Measurements from ENCODE around the gene CLEC16A.
"Not testable (repeated sequence)": the region's sequence is repeated elsewhere in the genome, so short reads cannot be mapped to it uniquely, and the experiment has no call there.

Gene CLEC16A

GRCh38 chr16:10920726-10921427 lies 23.5 kb upstream of the CLEC16A start:
- no peak for TF ChIP-seq ZNF274 (IDR thresholded peaks at IDR 0.05; ENCODE audit: low read depth, low read length)
- no peak overlapping the region for H3K4me3 ChIP-seq (ENCODE audit: low read length)

- no peak overlapping the region for H3K4me3 ChIP-seq (ENCODE audit: low read length)
- TF ChIP-seq ZNF274 (IDR thresholded peaks at IDR 0.05; ENCODE audit: low read depth, low read length): no peak
These were observed 22.6 kb upstream of the CLEC16A start for GRCh38 chr16:10921536-10922327.

- no peak overlapping the region for H3K4me3 ChIP-seq (ENCODE audit: low read length)
These were observed 21.8 kb upstream of the CLEC16A start for GRCh38 chr16:10922328-10923145.

GRCh38 chr16:10923146-10923649 lies 21.2 kb upstream of the CLEC16A start:
- H3K4me3 ChIP-seq (ENCODE audit: low read length): no peak overlapping the region
- TF ChIP-seq ZNF274 (IDR thresholded peaks at IDR 0.05; ENCODE audit: low read depth, low read length): no peak

More at GRCh38 chr16:10922328-10923145, 21.8 kb upstream of the CLEC16A start:
- TF ChIP-seq ZNF274 (IDR thresholded peaks at IDR 0.05; ENCODE audit: low read depth, low read length): no peak

GRCh38 chr16:10923650-10924214 lies 20.6 kb upstream of the CLEC16A start:
- no peak for TF ChIP-seq ZNF274 (IDR thresholded peaks at IDR 0.05; ENCODE audit: low read depth, low read length)
- H3K4me3 ChIP-seq (ENCODE audit: low read length): no peak overlapping the region

GRCh38 chr16:10925285-10925684 lies 19.1 kb upstream of the CLEC16A start:
- H3K4me3 ChIP-seq (ENCODE audit: low read length): not testable (repeated sequence)

- no peak for TF ChIP-seq ZNF274 (IDR thresholded peaks at IDR 0.05; ENCODE audit: low read depth, low read length)
- no peak overlapping the region for H3K4me3 ChIP-seq (ENCODE audit: low read length)
These were observed 18.3 kb upstream of the CLEC16A start for GRCh38 chr16:10926094-10926493.

- TF ChIP-seq ZNF274 (IDR thresholded peaks at IDR 0.05; ENCODE audit: low read depth, low read length): no peak
- no peak overlapping the region for H3K4me3 ChIP-seq (ENCODE audit: low read length)
These were observed 17.5 kb upstream of the CLEC16A start for GRCh38 chr16:10926867-10927266.

GRCh38 chr16:10927497-10928112 lies 16.8 kb upstream of the CLEC16A start:
- no peak for TF ChIP-seq ZNF274 (IDR thresholded peaks at IDR 0.05; ENCODE audit: low read depth, low read length)
- H3K4me3 ChIP-seq (ENCODE audit: low read length): no peak overlapping the region

GRCh38 chr16:10929097-10929496 lies 15.3 kb upstream of the CLEC16A start:
- H3K4me3 ChIP-seq (ENCODE audit: low read length): not testable (repeated sequence)

GRCh38 chr16:10929853-10930754 lies 14.3 kb upstream of the CLEC16A start:
- no peak overlapping the region for H3K4me3 ChIP-seq (ENCODE audit: low read length)
- no peak for TF ChIP-seq ZNF274 (IDR thresholded peaks at IDR 0.05; ENCODE audit: low read depth, low read length)

GRCh38 chr16:10930755-10931093 lies 13.6 kb upstream of the CLEC16A start:
- TF ChIP-seq ZNF274 (IDR thresholded peaks at IDR 0.05; ENCODE audit: low read depth, low read length): no peak
- no peak overlapping the region for H3K4me3 ChIP-seq (ENCODE audit: low read length)

- no peak for TF ChIP-seq ZNF274 (IDR thresholded peaks at IDR 0.05; ENCODE audit: low read depth, low read length)
- H3K4me3 ChIP-seq (ENCODE audit: low read length): no peak overlapping the region
These were observed 13.2 kb upstream of the CLEC16A start for GRCh38 chr16:10931134-10931533.

Measured in GM08714 (cell line).